Esophagus muscularis mucosa (tissue), 4 donors: ENCODE data around the gene MRC1.

Experiments
- EP300 ChIP-seq: sonication (generic); formaldehyde crosslinking; IDR thresholded peaks from one replicate; pipeline ENCODE4 v1.6.1; 2017; ENCODE audit warnings: antibody characterized with exemption
- POLR2AphosphoS5 ChIP-seq, 2 donors: sonication (generic); formaldehyde crosslinking; IDR thresholded peaks; one replicate each; pipeline ENCODE4 v1.6.1; 2017; ENCODE audit warnings: antibody characterized with exemption in 2 of 2
- TF ChIP-seq, protein P1 (sequence below), 3 experiments: fragments of 200-600 bp in 2 of 3; fragments of 450-650 bp in 1 of 3; sonication (generic) in 2 of 3; IDR thresholded peaks; one replicate each; pipeline ENCODE4 v1.5.1; 2017 to 2019; ENCODE audit warnings: antibody characterized with exemption in 3 of 3, mild to moderate bottlenecking in 2 of 3, moderate library complexity in 1 of 3

DNA sequence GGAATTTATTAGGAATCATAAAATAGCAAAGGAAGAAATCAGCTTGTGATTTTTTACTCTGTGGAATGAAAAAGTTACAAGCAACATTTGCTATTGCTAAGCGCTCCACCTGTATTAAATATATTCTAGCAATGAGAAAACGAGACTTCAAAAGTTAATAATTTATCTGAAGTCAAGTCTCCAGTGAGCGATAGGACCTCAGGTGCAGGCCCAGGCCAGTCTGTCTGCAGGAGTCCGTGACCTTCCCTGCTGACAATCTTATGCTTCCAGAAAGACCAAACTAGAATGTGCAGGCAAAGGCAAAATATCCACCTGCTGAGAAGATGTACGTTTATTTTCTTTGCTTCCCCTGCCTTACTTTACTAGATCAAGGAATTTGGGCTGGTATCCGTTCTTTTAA, 22.7 kb downstream of the MRC1 start:
- TF ChIP-seq, protein P1, sequence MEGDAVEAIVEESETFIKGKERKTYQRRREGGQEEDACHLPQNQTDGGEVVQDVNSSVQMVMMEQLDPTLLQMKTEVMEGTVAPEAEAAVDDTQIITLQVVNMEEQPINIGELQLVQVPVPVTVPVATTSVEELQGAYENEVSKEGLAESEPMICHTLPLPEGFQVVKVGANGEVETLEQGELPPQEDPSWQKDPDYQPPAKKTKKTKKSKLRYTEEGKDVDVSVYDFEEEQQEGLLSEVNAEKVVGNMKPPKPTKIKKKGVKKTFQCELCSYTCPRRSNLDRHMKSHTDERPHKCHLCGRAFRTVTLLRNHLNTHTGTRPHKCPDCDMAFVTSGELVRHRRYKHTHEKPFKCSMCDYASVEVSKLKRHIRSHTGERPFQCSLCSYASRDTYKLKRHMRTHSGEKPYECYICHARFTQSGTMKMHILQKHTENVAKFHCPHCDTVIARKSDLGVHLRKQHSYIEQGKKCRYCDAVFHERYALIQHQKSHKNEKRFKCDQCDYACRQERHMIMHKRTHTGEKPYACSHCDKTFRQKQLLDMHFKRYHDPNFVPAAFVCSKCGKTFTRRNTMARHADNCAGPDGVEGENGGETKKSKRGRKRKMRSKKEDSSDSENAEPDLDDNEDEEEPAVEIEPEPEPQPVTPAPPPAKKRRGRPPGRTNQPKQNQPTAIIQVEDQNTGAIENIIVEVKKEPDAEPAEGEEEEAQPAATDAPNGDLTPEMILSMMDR (IDR thresholded peaks at IDR 0.05), result no peak
- TF ChIP-seq EP300, result no peak
- no peak for TF ChIP-seq POLR2AphosphoS5 (IDR thresholded peaks at IDR 0.05)
